H1 (cell line): ENCODE results near the gene COL12A1. TPM values are rescaled to one million over a fixed set of nuclear protein-coding genes. Genes with fewer than 3 reads are reported as not detected.

ENCODE experiments used
- CTCF ChIA-PET: fragments of 300-600 bp; sonication (Branson Sonifier 250); formaldehyde crosslinking; loops from one replicate; lab custom pipeline; 2021; ENCODE audit not compliant: partially characterized antibody; lab: Charles Lee
- POLR2A ChIA-PET: fragments of 300-600 bp; sonication (Branson Sonifier 250); formaldehyde crosslinking; loops from one replicate; lab custom pipeline; 2021; ENCODE audit warnings: inconsistent platforms; ENCODE audit not compliant: partially characterized antibody; lab: Charles Lee
- DNase-seq, 2 experiments: peaks; one replicate each; pipeline versions ENCODE4 v3.0.0 to v3.0.0-alpha.2; 2010 to 2022; ENCODE audit warnings: low spot score in 2 of 2, low read depth in 1 of 2, mixed read lengths in 1 of 2
- FAIRE-seq: peaks from 2 replicates; lab custom pipeline; 2011; peaks lifted over from hg19 to GRCh38; lab: Jason Lieb, UNC
- H2AFZ ChIP-seq: 2 replicates; pipeline ENCODE4 v1.8.1; 2012; ENCODE audit warnings: low read length, inconsistent platforms
- H2AK5ac ChIP-seq: 2 replicates; pipeline ENCODE4 v1.6.1; 2013; ENCODE audit warnings: low read depth, low read length
- H2BK120ac ChIP-seq: replicated peaks from 2 replicates; pipeline ENCODE3; 2013; ENCODE audit warnings: low read depth, low read length, inconsistent platforms
- H2BK12ac ChIP-seq: 2 replicates; pipeline ENCODE4 v1.6.1; 2013; ENCODE audit warnings: low read depth, low read length
- H2BK15ac ChIP-seq: 2 replicates; pipeline ENCODE4 v1.6.1; 2013; ENCODE audit warnings: low read length
- H2BK20ac ChIP-seq: 2 replicates; pipeline ENCODE4 v1.6.1; 2013; ENCODE audit warnings: low read length
- H2BK5ac ChIP-seq: 2 replicates; pipeline ENCODE4 v1.6.1; 2013; ENCODE audit warnings: low read depth, low read length
- H3K14ac ChIP-seq: 2 replicates; pipeline ENCODE4 v1.6.1; 2013; ENCODE audit warnings: inconsistent platforms; ENCODE audit not compliant: insufficient read length
- H3K18ac ChIP-seq: 2 replicates; pipeline ENCODE4 v1.6.1; 2013; ENCODE audit warnings: low read length; ENCODE audit errors: extremely low read depth
- H3K23ac ChIP-seq: 2 replicates; pipeline ENCODE4 v1.6.1; 2013; ENCODE audit warnings: inconsistent platforms; ENCODE audit not compliant: insufficient read length
- H3K23me2 ChIP-seq: 2 replicates; pipeline ENCODE4 v1.6.1; 2013; ENCODE audit warnings: low read depth, low read length
- H3K27ac ChIP-seq: 2 replicates; pipeline ENCODE4 v1.6.1; 2011; ENCODE audit warnings: low read depth, low read length, inconsistent platforms
- H3K27me3 ChIP-seq, 4 experiments: replicated peaks in 1 of 4; 1 replicate in 1 of 4; 2 replicates in 3 of 4; pipeline versions ENCODE4 v1.6.1 to v1.8.1; 2011 to 2013; ENCODE audit warnings: low read length in 3 of 4, mild to moderate bottlenecking in 3 of 4, inconsistent platforms in 2 of 4, mixed read lengths in 2 of 4, moderate library complexity in 1 of 4; ENCODE audit not compliant: control insufficient read depth in 3 of 4, insufficient read depth in 3 of 4; ENCODE audit errors: extremely low read depth in 1 of 4
- H3K36me3 ChIP-seq, 4 experiments: 2 replicates each; pipeline versions ENCODE4 v1.6.1 to v1.8.1; 2011 to 2013; ENCODE audit warnings: mild to moderate bottlenecking in 4 of 4, low read length in 3 of 4, moderate library complexity in 2 of 4, control low read depth in 1 of 4, inconsistent platforms in 1 of 4; ENCODE audit not compliant: insufficient read depth in 4 of 4, control insufficient read depth in 2 of 4
- H3K4ac ChIP-seq: replicated peaks from 2 replicates; pipeline ENCODE3; 2013; ENCODE audit warnings: low read length, low read depth, mixed read lengths, inconsistent platforms; ENCODE audit not compliant: insufficient read length
- H3K4me1 ChIP-seq, 4 experiments: replicated peaks in 1 of 4; 1 replicate in 1 of 4; 2 replicates in 3 of 4; pipeline versions ENCODE4 v1.6.1 to v1.8.1; 2011 to 2013; ENCODE audit warnings: low read length in 3 of 4, inconsistent platforms in 2 of 4, mixed read lengths in 1 of 4; ENCODE audit not compliant: insufficient read depth in 4 of 4, control insufficient read depth in 3 of 4
- H3K4me2 ChIP-seq, 2 experiments: 2 replicates each; pipeline versions ENCODE4 v1.6.1 to v1.8.1; 2011 to 2013; ENCODE audit warnings: low read depth in 2 of 2, low read length in 2 of 2, control low read depth in 1 of 2, inconsistent platforms in 1 of 2, mild to moderate bottlenecking in 1 of 2; ENCODE audit not compliant: insufficient read depth in 1 of 2
- H3K4me3 ChIP-seq, 4 experiments: fragments of 200-600, 300-600 bp in 1 of 4; sonication (generic), shearing (Covaris generic), sonication (Bioruptor Twin) in 1 of 4; 2 replicates each; pipeline versions ENCODE4 v1.5.1 to v1.8.1; 2011 to 2016; ENCODE audit warnings: low read length in 4 of 4, low read depth in 3 of 4, control low read depth in 2 of 4, inconsistent platforms in 2 of 4, mild to moderate bottlenecking in 2 of 4, mixed read lengths in 1 of 4, moderate library complexity in 1 of 4; ENCODE audit not compliant: insufficient read depth in 2 of 4; ENCODE audit errors: extremely low read depth in 1 of 4
- H3K56ac ChIP-seq: replicated peaks from 2 replicates; pipeline ENCODE3; 2013; ENCODE audit warnings: low read depth, mild to moderate bottlenecking, mixed read lengths, low read length, inconsistent platforms; ENCODE audit not compliant: insufficient read length
- H3K79me1 ChIP-seq: 2 replicates; pipeline ENCODE4 v1.6.1; 2013; ENCODE audit warnings: low read depth, low read length, control low read depth
- H3K79me2 ChIP-seq, 2 experiments: 2 replicates each; pipeline versions ENCODE4 v1.6.1 to v1.8.1; 2012 to 2013; ENCODE audit warnings: low read length in 2 of 2, mild to moderate bottlenecking in 2 of 2, inconsistent platforms in 1 of 2; ENCODE audit not compliant: insufficient read depth in 2 of 2, control insufficient read depth in 1 of 2
- H3K9ac ChIP-seq, 4 experiments: replicated peaks in 1 of 4; 1 replicate in 1 of 4; 2 replicates in 3 of 4; pipeline versions ENCODE4 v1.6.1 to v1.8.1; 2011 to 2013; ENCODE audit warnings: low read depth in 3 of 4, low read length in 3 of 4, control low read depth in 2 of 4, mild to moderate bottlenecking in 2 of 4, moderate library complexity in 2 of 4, inconsistent platforms in 1 of 4; ENCODE audit errors: extremely low read depth in 1 of 4
- H3K9me3 ChIP-seq, 2 experiments: 2 replicates each; pipeline versions ENCODE4 v1.6.1 to v1.8.1; 2012 to 2013; ENCODE audit warnings: mild to moderate bottlenecking in 2 of 2, moderate library complexity in 2 of 2, control low read depth in 1 of 2, inconsistent platforms in 1 of 2, low read depth in 1 of 2, low read length in 1 of 2, mixed read lengths in 1 of 2; ENCODE audit not compliant: insufficient read depth in 2 of 2
- H4K20me1 ChIP-seq, 2 experiments: replicated peaks in 1 of 2; 2 replicates each; pipeline versions ENCODE3 to v1.8.1; 2011 to 2013; ENCODE audit warnings: inconsistent platforms in 2 of 2, low read length in 2 of 2, mild to moderate bottlenecking in 1 of 2; ENCODE audit not compliant: insufficient read depth in 2 of 2, control insufficient read depth in 1 of 2
- H4K5ac ChIP-seq: 2 replicates; pipeline ENCODE4 v1.6.1; 2013; ENCODE audit warnings: low read length, low read depth, mixed read lengths, inconsistent platforms; ENCODE audit not compliant: insufficient read length
- H4K8ac ChIP-seq: 2 replicates; pipeline ENCODE4 v1.8.0; 2013; ENCODE audit warnings: mild to moderate bottlenecking, moderate library complexity, low read length, inconsistent platforms; ENCODE audit not compliant: insufficient read depth; ENCODE audit errors: extremely low read depth
- H4K91ac ChIP-seq: replicated peaks from 2 replicates; pipeline ENCODE3; 2013; ENCODE audit warnings: low read length, mixed read lengths, inconsistent platforms; ENCODE audit not compliant: insufficient read length
- CTBP2 ChIP-seq: IDR thresholded peaks from 2 replicates; pipeline ENCODE4 v1.7.0; 2011; ENCODE audit warnings: borderline replicate concordance, mild to moderate bottlenecking, moderate library complexity, mixed read lengths, low read length; ENCODE audit not compliant: insufficient read depth, insufficient read length
- JUN ChIP-seq: IDR thresholded peaks from 2 replicates; pipeline ENCODE4 v1.6.1; 2011; ENCODE audit warnings: low read depth, mild to moderate bottlenecking, improper control_type of control experiment, low read length
- WGBS, 2 experiments: shearing (Covaris generic) in 1 of 2; methylation state at CpG; one replicate each; pipeline versions ENCODE4 v1.1.6 to v1.1.7; 2013 to 2015; ENCODE audit warnings: low lambda C conversion rate in 2 of 2, mixed read lengths in 2 of 2, inconsistent platforms in 1 of 2, low coverage in 1 of 2, missing lambda C conversion rate in 1 of 2; ENCODE audit not compliant: insufficient replicate concordance in 2 of 2, insufficient coverage in 1 of 2, insufficient read length in 1 of 2; ENCODE audit errors: extremely low coverage in 1 of 2, missing lambda C conversion rate in 1 of 2; 5-methylcytosine and 5-hydroxymethylcytosine counted together
- polyA plus RNA-seq, 7 experiments: library from polyadenylated mRNA; depleted of rRNA in 3 of 7; stranded (reverse) in 5 of 7; unstranded in 2 of 7; fragments of >200 nt in 5 of 7; fragments of 200-250 nt in 2 of 7; gene quantifications; 1 replicate in 5 of 7; 2 replicates in 1 of 7; 4 replicates in 1 of 7; pipeline versions ENCODE4 v1.2.1 to v1.2.3, GENCODE V29; 2011 to 2013; ENCODE audit warnings: missing spikeins in 2 of 7, mixed read lengths in 2 of 7
- total RNA-seq: library from RNA; stranded (reverse); fragmentation: NEBNext Ultra II Directional; extraction: Animal tissue kit (Norgen Biotek cat#: 25700); gene quantifications from 2 replicates; pipeline ENCODE4 v1.2.1, GENCODE V29; 2021

Gene COL12A1
- total and polyA plus RNA-seq, 2 of the 8 experiments (the other 6 are each of a cell fraction or from before 2014, with no cell fraction given), result 1.4 to 4.7 TPM

GRCh38 chr6:75102301-75102700, 103.6 kb downstream of the COL12A1 start:
- no peak overlapping the region for H3K14ac ChIP-seq
- no peak overlapping the region for H3K9ac ChIP-seq
- no peaks in the 10 kb centered on the region for H3K79me2 ChIP-seq
- H2BK5ac ChIP-seq, result no peak overlapping the region
- H3K36me3 ChIP-seq, result no peaks in the 10 kb centered on the region
- DNase-seq (no peak), FAIRE-seq (no peak)
- H2BK20ac ChIP-seq, result no peak overlapping the region
- H3K27ac ChIP-seq, result no peak overlapping the region
- H4K20me1 ChIP-seq, result no peaks in the 10 kb centered on the region
- H3K4me2 ChIP-seq, result no peak overlapping the region
- H2AK5ac ChIP-seq, result no peak overlapping the region
- H2AFZ ChIP-seq, result no peak overlapping the region
- no peak overlapping the region for H3K18ac ChIP-seq
- no peaks in the 10 kb centered on the region for H3K9me3 ChIP-seq
- H3K56ac ChIP-seq, result no peak overlapping the region
- H2BK120ac ChIP-seq, result no peak overlapping the region
- H4K5ac ChIP-seq, result no peak overlapping the region
- H4K91ac ChIP-seq, result no peak overlapping the region
- no peaks in the 10 kb centered on the region for H3K27me3 ChIP-seq
- H3K4me3 ChIP-seq, result no peak overlapping the region
- no peak overlapping the region for H2BK12ac ChIP-seq
- 88% methylated on average over 5 of the region's 5 CpGs; no CpG with 5 or more reads in 1 of the 2 experiments for WGBS, 2 experiments
- no peak overlapping the region for H3K4ac ChIP-seq
- POLR2A ChIA-PET, result no interaction called here
- no peak overlapping the region for H3K23ac ChIP-seq
- H3K23me2 ChIP-seq, result no peaks in the 10 kb centered on the region
- no peaks in the 10 kb centered on the region for H3K79me1 ChIP-seq
- CTCF ChIA-PET, result no interaction called here
- H2BK15ac ChIP-seq, result no peak overlapping the region
- H4K8ac ChIP-seq, result no peak overlapping the region
- H3K4me1 ChIP-seq, result no peaks in the 10 kb centered on the region; a peak in 1 of 7 replicates
- TF ChIP-seq CTBP2 (no peak), JUN (no peak)
